ENCODE measurements around the gene ARHGAP42. TPM values are rescaled to one million over a fixed set of nuclear protein-coding genes. Genes with fewer than 3 reads are reported as not detected.

The ARHGAP42 gene
- total RNA-seq, 1 experiment from 2014 or later = 39.1 TPM

DNA sequence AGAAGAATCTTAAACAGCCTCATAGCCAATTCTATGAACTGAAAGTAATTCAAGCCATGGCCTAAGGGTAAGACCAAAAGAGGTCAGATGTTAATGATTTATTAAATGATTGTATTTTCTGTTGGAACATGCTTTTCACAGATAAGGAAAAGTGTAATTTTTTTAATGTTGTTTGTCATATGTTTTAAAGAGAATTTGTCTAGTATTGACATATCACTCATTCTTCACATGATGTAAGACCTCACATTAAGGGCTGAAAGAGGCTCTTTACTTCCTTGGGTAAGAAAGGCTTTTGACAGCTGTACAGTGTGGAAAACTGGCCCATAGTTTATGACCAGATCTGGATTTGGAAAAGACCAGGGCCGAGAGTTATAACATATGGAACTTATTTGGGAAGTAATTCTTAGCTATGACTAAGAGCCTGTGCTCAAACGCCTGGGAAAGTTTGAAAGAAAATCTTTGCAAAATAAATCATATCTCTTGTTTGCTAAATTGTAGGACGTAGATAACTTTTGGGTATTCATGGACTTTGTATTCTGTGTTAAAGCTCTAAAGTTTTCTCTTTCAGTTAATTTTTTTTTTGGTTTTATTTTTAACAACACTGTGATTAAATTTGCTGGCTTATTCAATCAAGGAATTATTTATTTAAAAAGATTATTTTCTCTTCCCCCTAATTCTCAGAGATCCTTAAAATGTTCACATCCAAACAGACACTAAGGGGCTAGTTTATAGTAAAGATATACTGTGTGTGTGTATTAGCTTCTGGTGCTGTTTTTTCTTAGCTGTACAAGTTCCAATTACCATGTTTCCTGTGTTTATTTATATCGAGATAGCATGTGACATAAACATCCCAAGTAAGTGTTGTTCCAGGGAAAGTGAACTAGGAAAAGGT is 162.2 kb downstream of the ARHGAP42 start:
- H4K20me1 ChIP-seq (ENCODE audit: control insufficient read depth, insufficient read depth, insufficient read length) = no peaks in the 10 kb centered on the region
- H2BK5ac ChIP-seq (ENCODE audit: insufficient read length, low read length) = no peak overlapping the region
- no peak overlapping the region for H2BK120ac ChIP-seq (ENCODE audit: low read depth, low read length, poor library complexity, severe bottlenecking)
- H3K79me1 ChIP-seq (ENCODE audit: insufficient read depth, low read depth, low read length, poor library complexity, severe bottlenecking) = no peaks in the 10 kb centered on the region
- H3K27ac ChIP-seq (ENCODE audit: insufficient read length, low read depth, low read length) = no peak overlapping the region
- H2BK20ac ChIP-seq (ENCODE audit: low read depth, low read length, poor library complexity, severe bottlenecking) = no peak overlapping the region
- H3K9ac ChIP-seq (ENCODE audit: extremely low read depth, insufficient read length, low read length) = no peak overlapping the region
- no peak overlapping the region for H3K14ac ChIP-seq (ENCODE audit: insufficient read depth, low read length)
- H3K79me2 ChIP-seq (ENCODE audit: insufficient read depth, low read length) = 0 out of 2 replicates have a peak, but pooled peaks cover 2% of the 10 kb centered on the region
- no peak overlapping the region for H4K8ac ChIP-seq (replicated peaks; ENCODE audit: insufficient read length, low read depth, low read length)
- H2BK12ac ChIP-seq (ENCODE audit: insufficient read length, low read depth, low read length) = no peak overlapping the region
- DNase-seq = no peak
- H3K9me3 ChIP-seq (ENCODE audit: control insufficient read depth, low read depth, low read length) = no peaks in the 10 kb centered on the region
- H2BK15ac ChIP-seq (ENCODE audit: low read depth, low read length) = no peak overlapping the region
- H2AFZ ChIP-seq (ENCODE audit: low read length) = no peak overlapping the region
- H3K23ac ChIP-seq (ENCODE audit: insufficient read length, low read depth, low read length) = no peak overlapping the region
- no peak overlapping the region for H4K91ac ChIP-seq (ENCODE audit: insufficient read length, low read depth, low read length)
- no CpG with 5 or more reads among the region's 4 CpGs for WGBS (ENCODE audit: extremely low coverage, insufficient read length, low lambda C conversion rate)
- H3K27ac Mint-ChIP-seq = no peak overlapping the region
- TF ChIP-seq, protein P1, sequence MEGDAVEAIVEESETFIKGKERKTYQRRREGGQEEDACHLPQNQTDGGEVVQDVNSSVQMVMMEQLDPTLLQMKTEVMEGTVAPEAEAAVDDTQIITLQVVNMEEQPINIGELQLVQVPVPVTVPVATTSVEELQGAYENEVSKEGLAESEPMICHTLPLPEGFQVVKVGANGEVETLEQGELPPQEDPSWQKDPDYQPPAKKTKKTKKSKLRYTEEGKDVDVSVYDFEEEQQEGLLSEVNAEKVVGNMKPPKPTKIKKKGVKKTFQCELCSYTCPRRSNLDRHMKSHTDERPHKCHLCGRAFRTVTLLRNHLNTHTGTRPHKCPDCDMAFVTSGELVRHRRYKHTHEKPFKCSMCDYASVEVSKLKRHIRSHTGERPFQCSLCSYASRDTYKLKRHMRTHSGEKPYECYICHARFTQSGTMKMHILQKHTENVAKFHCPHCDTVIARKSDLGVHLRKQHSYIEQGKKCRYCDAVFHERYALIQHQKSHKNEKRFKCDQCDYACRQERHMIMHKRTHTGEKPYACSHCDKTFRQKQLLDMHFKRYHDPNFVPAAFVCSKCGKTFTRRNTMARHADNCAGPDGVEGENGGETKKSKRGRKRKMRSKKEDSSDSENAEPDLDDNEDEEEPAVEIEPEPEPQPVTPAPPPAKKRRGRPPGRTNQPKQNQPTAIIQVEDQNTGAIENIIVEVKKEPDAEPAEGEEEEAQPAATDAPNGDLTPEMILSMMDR (conservative IDR thresholded peaks at IDR 0.05) = no peak
- H2AK5ac ChIP-seq (ENCODE audit: insufficient read length, low read length) = no peak overlapping the region
- H3K4ac ChIP-seq (ENCODE audit: low read depth, low read length) = no peak overlapping the region
- H3K27me3 ChIP-seq (ENCODE audit: insufficient read depth, low read length) = no peaks in the 10 kb centered on the region
- H3K18ac ChIP-seq (ENCODE audit: insufficient read length, low read depth, low read length) = no peak overlapping the region
- peaks cover 0 to 10% (median 0%) of the 10 kb centered on the region in 3 experiments; a peak in 2 of 7 replicates for H3K36me3 Mint-ChIP-seq (ENCODE audit: insufficient read depth in 1 of 3, low read depth in 3 of 3)
- H3K27me3 Mint-ChIP-seq (ENCODE audit: low read depth) = no peaks in the 10 kb centered on the region
- H3K4me2 ChIP-seq (ENCODE audit: insufficient read depth, insufficient read length, low read length) = no peak overlapping the region
- no peaks in the 10 kb centered on the region; the same call in 1 of the 2 replicates for H3K4me1 ChIP-seq (ENCODE audit: insufficient read depth, low read length)
- H3K23me2 ChIP-seq (ENCODE audit: insufficient read length, low read depth, low read length, poor library complexity, severe bottlenecking) = no peaks in the 10 kb centered on the region
- no peaks in the 10 kb centered on the region; a peak in 1 of 5 replicates for H3K9me3 Mint-ChIP-seq
- no peak overlapping the region for H3K56ac ChIP-seq (ENCODE audit: insufficient read length, low read depth, low read length)
- H3T11ph ChIP-seq (ENCODE audit: low read length) = no peak overlapping the region
- peaks cover 8 to 11% of the 10 kb centered on the region in 2 experiments for H3K4me1 Mint-ChIP-seq
- H3K4me3 Mint-ChIP-seq = no peak overlapping the region
- no peak overlapping the region for H4K5ac ChIP-seq (ENCODE audit: insufficient read length, low read depth, low read length)

Measured in H9 (cell line).